ENCODE measurements around the gene SPEF1.

Gene SPEF1

GRCh38 chr20:3786665-3787323 is 5.5 kb upstream of the SPEF1 start, which contains the start of gene CENPB:
Gene CENPB, minus strand, starts transcription at chr20:3786740. Its CDS starts 257 bp downstream, at chr20:3786483.
- peak; percentile 90 for DNase-seq

- DNase-seq: peak; percentile 55
Observed at GRCh38 chr20:3786126-3786484, 4.9 kb upstream of the SPEF1 start.

GRCh38 chr20:3785240-3786125 is 4.2 kb upstream of the SPEF1 start:
- no peak for DNase-seq

GRCh38 chr20:3784863-3785239 is 3.6 kb upstream of the SPEF1 start:
- no peak for DNase-seq

GRCh38 chr20:3784216-3784853 is 3.1 kb upstream of the SPEF1 start:
- DNase-seq: no peak

GRCh38 chr20:3783511-3784195 is 2.4 kb upstream of the SPEF1 start:
- no peak for DNase-seq

GRCh38 chr20:3783068-3783489 is 1.8 kb upstream of the SPEF1 start:
- DNase-seq: no peak

- no peak for DNase-seq
Observed at GRCh38 chr20:3782597-3782996, 1.3 kb upstream of the SPEF1 start.

GRCh38 chr20:3778976-3779375 is 2.3 kb downstream of the SPEF1 start:
- no peak for DNase-seq

GRCh38 chr20:3777716-3778629 is 3.3 kb downstream of the SPEF1 start:
- no peak for DNase-seq

- DNase-seq: no peak
Observed at GRCh38 chr20:3777381-3777715, 3.9 kb downstream of the SPEF1 start.

GRCh38 chr20:3775457-3776108 is 5.7 kb downstream of the SPEF1 start:
- DNase-seq: no peak

GRCh38 chr20:3771552-3772058 is 9.6 kb downstream of the SPEF1 start:
- DNase-seq: no peak

GRCh38 chr20:3768342-3769130 is 12.7 kb downstream of the SPEF1 start:
- DNase-seq: peak; percentile 75

GRCh38 chr20:3767427-3768341 is 13.6 kb downstream of the SPEF1 start, which contains the start of gene ADISSP:
Gene ADISSP, minus strand, starts transcription at chr20:3767753. Its CDS starts 7,653 bp downstream, at chr20:3760100.
- peak; percentile 99 for DNase-seq

GRCh38 chr20:3767110-3767426 is 14.2 kb downstream of the SPEF1 start:
- DNase-seq: no peak

- DNase-seq: no peak
Observed at GRCh38 chr20:3766422-3767109, 14.7 kb downstream of the SPEF1 start.

- no peak for DNase-seq
Observed at GRCh38 chr20:3765171-3765882, 15.9 kb downstream of the SPEF1 start.
